ENCODE results near the gene SSU72. TPM values are rescaled to one million over a fixed set of nuclear protein-coding genes. Genes with fewer than 3 reads are reported as not detected.

SSU72 gene
- total and polyA plus RNA-seq, 2 donors (not counting 3 experiments of a cell fraction or from before 2014, with no cell fraction given) = 85.9 to 129 TPM

- H3K4me1 ChIP-seq (ENCODE audit: control insufficient read depth, extremely low read depth, insufficient read depth, low read length) = peaks cover 10% of the 10 kb centered on the region
- no peaks in the 10 kb centered on the region for H3K9me3 ChIP-seq (replicated peaks; ENCODE audit: control insufficient read depth, insufficient read depth, low read length)
- H3K27ac ChIP-seq (ENCODE audit: insufficient read depth, low read depth, low read length) = no peak overlapping the region
- H3K79me2 ChIP-seq (ENCODE audit: control insufficient read depth, insufficient read depth, low read length) = peaks cover 10% of the 10 kb centered on the region
- ChIA-PET POLR2A (interaction anchor here (0.9 kb wide), 1 partner anchor 8 kb away, joined by 3 read pairs; no protein-coding TSS in a partner anchor), CTCF (interaction anchor here (0.9 to 1.9 kb wide), 3 partner anchors 19 to 35 kb away, joined by 3 to 6 read pairs (median 6); no protein-coding TSS in a partner anchor)
- no peaks in the 10 kb centered on the region for H3K36me3 ChIP-seq (ENCODE audit: control insufficient read depth in 2 of 2, extremely low read depth in 1 of 2, insufficient read depth in 2 of 2, low read length in 2 of 2)
- no peak overlapping the region for H3K9ac ChIP-seq (replicated peaks; ENCODE audit: extremely low read depth, insufficient read depth, low read length)
- no peaks in the 10 kb centered on the region for H3K9me1 ChIP-seq (replicated peaks; ENCODE audit: control insufficient read depth, extremely low read depth, insufficient read depth, low read length)
- BruUV-seq (replicated peaks) = no TSS peak
- no peaks in the 10 kb centered on the region for H4K20me1 ChIP-seq (replicated peaks; ENCODE audit: control insufficient read depth, extremely low read depth, insufficient read depth, low read length)
- H3K4me3 ChIP-seq (replicated peaks in 1 of 3; ENCODE audit: insufficient read depth in 1 of 3, low read depth in 1 of 3, low read length in 3 of 3) = no peak overlapping the region
- dilution Hi-C loops (cut with MboI; ENCODE audit: extremely low pct_ligation_motif_present, low sequenced_read_pairs) (no loop called here), intact Hi-C loops (cut with micrococcal nuclease) (no loop called here)
- no peak overlapping the region for H3K4me2 ChIP-seq (ENCODE audit: insufficient read depth, low read length)
- DNase-seq (ENCODE audit: low read depth, low spot score) = no peak
- no peak overlapping the region for H2AFZ ChIP-seq (ENCODE audit: low read depth, low read length)
- TF ChIP-seq MYC (IDR thresholded peaks at IDR 0.05; ENCODE audit: low read depth, low read length) (no peak), POLR2AphosphoS5 (IDR thresholded peaks at IDR 0.05; ENCODE audit: insufficient read depth, low read depth, low read length) (no peak), EZH2 (IDR thresholded peaks at IDR 0.05; ENCODE audit: borderline replicate concordance, low read depth, low read length, severe bottlenecking) (no peak), FOS (IDR thresholded peaks at IDR 0.05; ENCODE audit: borderline replicate concordance, insufficient read depth, low read length) (no peak), POLR2A (IDR thresholded peaks at IDR 0.05; ENCODE audit: low read depth, low read length) (no peak), JUN (IDR thresholded peaks at IDR 0.05; ENCODE audit: borderline replicate concordance, insufficient read depth, insufficient read length, low read depth) (no peak), CTCF (IDR thresholded peaks at IDR 0.05; ENCODE audit: extremely low read depth in 1 of 2, insufficient read depth in 1 of 2, low read depth in 1 of 2, low read length in 2 of 2) (no peak), GATA2 (IDR thresholded peaks at IDR 0.05; ENCODE audit: insufficient read depth, insufficient read length, low read depth, low read length) (no peak)
- TF ChIP-seq, protein P1, sequence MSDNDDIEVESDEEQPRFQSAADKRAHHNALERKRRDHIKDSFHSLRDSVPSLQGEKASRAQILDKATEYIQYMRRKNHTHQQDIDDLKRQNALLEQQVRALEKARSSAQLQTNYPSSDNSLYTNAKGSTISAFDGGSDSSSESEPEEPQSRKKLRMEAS (IDR thresholded peaks at IDR 0.05; ENCODE audit: insufficient read depth, insufficient read length) = no peak
- H3K27me3 ChIP-seq (ENCODE audit: control insufficient read depth in 2 of 2, insufficient read depth in 2 of 2, low read length in 2 of 2) = peaks cover 1 to 8% of the 10 kb centered on the region in 2 experiments
- no peak for FAIRE-seq
Measured at GRCh38 chr1:1578371-1578940, 3.8 kb upstream of the SSU72 start.
